A673 (cell line): ENCODE results near the gene STX1B. TPM values are rescaled to one million over a fixed set of nuclear protein-coding genes. Genes with fewer than 3 reads are reported as not detected.

Experiments
- BruUV-seq: library from RNA; stranded (reverse); fragments of 400-500 nt; replicated peaks from 2 replicates; lab custom pipeline; 2021; lab: Mats Ljungman, UMichigan
- CTCF ChIA-PET: fragments of 300-600 bp; sonication (Branson Sonifier 250); formaldehyde crosslinking; loops from one replicate; lab custom pipeline; 2022; ENCODE audit warnings: antibody characterized with exemption; lab: Charles Lee
- POLR2A ChIA-PET: fragments of 300-600 bp; sonication (Branson Sonifier 250); formaldehyde crosslinking; loops from one replicate; lab custom pipeline; 2022; ENCODE audit warnings: antibody characterized with exemption; ENCODE audit not compliant: low non-redundant PET; lab: Charles Lee
- DNase-seq: peaks from one replicate; pipeline ENCODE4 v3.0.0-alpha.2; 2015; ENCODE audit warnings: low spot score
- H3K27ac ChIP-seq: fragments of 200-600 bp; sonication (generic); 2 replicates; pipeline ENCODE4 v1.5.1; 2016; ENCODE audit warnings: mixed run types, low read depth, mild to moderate bottlenecking, mixed read lengths, antibody characterized with exemption, low read length; ENCODE audit not compliant: poor library complexity, severe bottlenecking
- H3K27me3 ChIP-seq: fragments of 200-600 bp; sonication (generic); replicated peaks from 2 replicates; pipeline ENCODE4 v1.6.1; 2017; ENCODE audit warnings: mixed run types, low read depth, mild to moderate bottlenecking, mixed read lengths, antibody characterized with exemption, low read length; ENCODE audit not compliant: insufficient read depth, poor library complexity
- H3K36me3 ChIP-seq: fragments of 200-600 bp; sonication (generic); 2 replicates; pipeline ENCODE4 v1.6.1; 2016; ENCODE audit warnings: mixed run types, mild to moderate bottlenecking, mixed read lengths, antibody characterized with exemption, low read length; ENCODE audit not compliant: insufficient read depth, poor library complexity, severe bottlenecking
- H3K4me1 ChIP-seq: fragments of 200-600 bp; sonication (generic); 2 replicates; pipeline ENCODE4 v1.6.1; 2017; ENCODE audit warnings: mixed run types, mild to moderate bottlenecking, mixed read lengths, antibody characterized with exemption, low read length; ENCODE audit not compliant: insufficient read depth, poor library complexity, severe bottlenecking
- H3K4me3 ChIP-seq: fragments of 200-600 bp; sonication (generic); 2 replicates; pipeline ENCODE4 v1.5.1; 2016; ENCODE audit warnings: low read depth, mixed run types, mild to moderate bottlenecking, mixed read lengths, low read length; ENCODE audit not compliant: poor library complexity, severe bottlenecking
- H3K9me3 ChIP-seq: fragments of 200-600 bp; sonication (generic); 2 replicates; pipeline ENCODE4 v1.6.1; 2016; ENCODE audit warnings: mixed run types, low read depth, mild to moderate bottlenecking, mixed read lengths, antibody characterized with exemption, low read length; ENCODE audit not compliant: poor library complexity, severe bottlenecking
- EZH2 ChIP-seq: fragments of 200-600 bp; sonication (generic); IDR thresholded peaks from 2 replicates; pipeline ENCODE4 v1.6.1; 2017; ENCODE audit warnings: borderline replicate concordance, low read depth, mild to moderate bottlenecking, mixed read lengths, antibody characterized with exemption, low read length; ENCODE audit not compliant: poor library complexity, severe bottlenecking
- intact Hi-C: fragments of 100-400 bp; cut with micrococcal nuclease; formaldehyde crosslinking; loops from one replicate; pipeline ENCODE4 v1.10.0; 2022; ENCODE audit not compliant: unreplicated experiment
- total RNA-seq: library from RNA; stranded (reverse); gene quantifications from 2 replicates; pipeline ENCODE4 v1.2.3, GENCODE V29; 2021
- TF ChIP-seq, protein P1 (sequence below): fragments of 300-800, 200-600 bp; sonication (generic); conservative IDR thresholded peaks from 2 replicates; pipeline ENCODE4 v1.5.1; 2017; ENCODE audit warnings: low read depth, mild to moderate bottlenecking, antibody characterized with exemption, low read length, moderate library complexity, mixed read lengths

The STX1B gene
- total RNA-seq, 1 experiment from 2014 or later = 0.62 TPM

DNA sequence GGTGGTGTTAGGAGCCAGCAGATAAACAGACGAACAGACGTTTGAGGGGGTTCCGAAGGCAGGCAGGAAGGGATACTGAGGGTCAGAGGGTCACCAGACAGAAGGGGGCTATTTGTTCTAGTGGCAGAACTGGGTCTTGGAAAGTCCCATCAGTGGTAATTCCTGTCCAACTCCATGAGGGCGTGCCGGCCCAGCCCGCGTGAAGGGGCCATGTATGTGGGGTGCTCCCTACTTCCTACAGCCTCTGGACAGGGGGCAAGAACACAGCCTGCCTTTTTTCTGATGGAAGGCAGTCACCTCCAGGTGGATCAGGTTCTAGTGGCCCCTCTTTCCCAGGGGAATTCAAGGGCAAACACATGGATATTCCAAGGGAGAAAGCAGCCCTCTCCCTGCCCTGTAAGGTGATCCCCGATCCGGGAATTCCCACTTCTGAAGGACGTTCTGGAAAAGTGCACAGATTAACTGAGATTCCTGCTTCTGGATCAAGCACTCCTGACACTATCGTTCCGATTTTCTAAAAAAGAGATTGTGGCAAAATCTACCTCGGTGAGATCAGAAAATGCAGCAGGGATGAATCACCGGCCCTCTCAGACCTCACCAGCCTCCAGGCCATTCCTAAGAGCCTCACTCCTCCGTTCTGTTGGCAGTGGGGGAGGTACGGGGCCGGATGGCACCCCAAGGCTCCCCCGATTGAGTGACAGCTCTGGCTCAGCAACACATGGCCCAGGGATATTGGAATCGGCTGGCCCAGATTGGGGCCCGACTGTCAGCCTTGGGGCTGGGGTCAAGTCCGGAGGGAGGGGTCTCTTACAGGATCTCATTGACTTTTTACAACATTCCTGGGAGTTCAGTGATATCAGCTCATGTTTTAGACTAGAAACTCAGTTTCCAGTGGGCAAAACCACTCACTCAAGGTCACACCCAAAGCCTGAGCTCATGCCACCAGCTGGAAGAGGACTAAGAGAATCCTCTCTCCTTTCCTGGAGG is 12.4 kb downstream of the STX1B start:
- no peak overlapping the region for H3K27ac ChIP-seq
- CTCF ChIA-PET = interaction anchor here (1.0 kb wide), 1 partner anchor 13 kb away, joined by 5 read pairs; the partner anchor contains the start of gene HSD3B7
- DNase-seq = no peak
- intact Hi-C loops = loop anchor here (5.0 kb wide), 1 partner anchor 144 kb away; no protein-coding TSS in a partner anchor
- H3K27me3 ChIP-seq = no peaks in the 10 kb centered on the region
- no peaks in the 10 kb centered on the region for H3K9me3 ChIP-seq
- no TSS peak for BruUV-seq
- peak overlapping the region; percentile 50 for H3K4me3 ChIP-seq
- POLR2A ChIA-PET = interaction anchor here (0.6 kb wide), 1 partner anchor 120 kb away, joined by 4 read pairs; no protein-coding TSS in a partner anchor
- H3K4me1 ChIP-seq = no peaks in the 10 kb centered on the region
- TF ChIP-seq EZH2 = no peak
- no peaks in the 10 kb centered on the region for H3K36me3 ChIP-seq

DNA sequence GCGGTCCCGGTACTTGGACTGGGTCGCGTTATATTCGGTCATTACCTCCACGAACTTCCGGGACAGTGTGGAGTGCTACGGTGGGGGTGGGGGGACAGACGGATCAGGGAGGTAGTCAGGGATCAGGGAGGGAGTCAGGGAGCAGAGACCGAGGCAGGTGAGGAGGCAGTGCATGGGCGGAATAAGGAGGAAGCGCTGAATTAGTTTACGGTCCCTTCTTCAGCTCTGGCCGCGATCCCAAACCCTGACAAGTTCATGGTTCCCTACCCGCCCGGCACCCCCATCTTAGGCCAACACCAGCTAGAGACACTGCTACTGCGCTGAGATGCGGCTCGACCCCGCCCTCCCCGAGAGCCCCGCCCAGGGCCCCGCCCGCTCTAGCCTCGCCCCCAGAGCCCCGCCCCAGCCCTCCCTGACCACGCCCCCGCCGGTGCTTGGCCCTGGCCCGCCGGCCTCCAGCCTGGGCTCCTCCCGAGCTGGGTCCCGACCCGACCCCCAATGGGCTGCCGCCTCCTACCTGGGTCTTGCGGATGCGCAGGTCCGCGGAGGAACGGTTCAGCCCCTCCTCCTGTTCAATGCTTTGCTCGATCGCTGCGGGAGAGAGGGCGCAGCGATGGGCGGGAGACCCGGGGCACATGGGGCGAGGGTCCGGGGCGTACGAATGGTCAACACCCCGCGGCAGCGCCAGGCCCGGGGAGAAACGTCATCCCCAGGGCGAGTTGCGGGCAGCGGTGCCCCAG is 13.3 kb downstream of the STX1B start:
- no peaks in the 10 kb centered on the region for H3K36me3 ChIP-seq
- no peak overlapping the region for H3K27ac ChIP-seq
- no peaks in the 10 kb centered on the region for H3K9me3 ChIP-seq
- H3K27me3 ChIP-seq = no peaks in the 10 kb centered on the region
- ChIA-PET POLR2A (interaction anchor here (0.6 kb wide), 1 partner anchor 121 kb away, joined by 4 read pairs; no protein-coding TSS in a partner anchor), CTCF (interaction anchor here (1.0 kb wide), 1 partner anchor 12 kb away, joined by 5 read pairs; the partner anchor contains the start of gene HSD3B7)
- peak overlapping the region; percentile 50 for H3K4me3 ChIP-seq
- BruUV-seq = no TSS peak
- peak; percentile 72 for DNase-seq
- H3K4me1 ChIP-seq = no peaks in the 10 kb centered on the region
- TF ChIP-seq, protein P1, sequence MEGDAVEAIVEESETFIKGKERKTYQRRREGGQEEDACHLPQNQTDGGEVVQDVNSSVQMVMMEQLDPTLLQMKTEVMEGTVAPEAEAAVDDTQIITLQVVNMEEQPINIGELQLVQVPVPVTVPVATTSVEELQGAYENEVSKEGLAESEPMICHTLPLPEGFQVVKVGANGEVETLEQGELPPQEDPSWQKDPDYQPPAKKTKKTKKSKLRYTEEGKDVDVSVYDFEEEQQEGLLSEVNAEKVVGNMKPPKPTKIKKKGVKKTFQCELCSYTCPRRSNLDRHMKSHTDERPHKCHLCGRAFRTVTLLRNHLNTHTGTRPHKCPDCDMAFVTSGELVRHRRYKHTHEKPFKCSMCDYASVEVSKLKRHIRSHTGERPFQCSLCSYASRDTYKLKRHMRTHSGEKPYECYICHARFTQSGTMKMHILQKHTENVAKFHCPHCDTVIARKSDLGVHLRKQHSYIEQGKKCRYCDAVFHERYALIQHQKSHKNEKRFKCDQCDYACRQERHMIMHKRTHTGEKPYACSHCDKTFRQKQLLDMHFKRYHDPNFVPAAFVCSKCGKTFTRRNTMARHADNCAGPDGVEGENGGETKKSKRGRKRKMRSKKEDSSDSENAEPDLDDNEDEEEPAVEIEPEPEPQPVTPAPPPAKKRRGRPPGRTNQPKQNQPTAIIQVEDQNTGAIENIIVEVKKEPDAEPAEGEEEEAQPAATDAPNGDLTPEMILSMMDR = no peak
- no peak for TF ChIP-seq EZH2
- intact Hi-C loops = loop anchor here (5.0 kb wide), 1 partner anchor 145 kb away; no protein-coding TSS in a partner anchor

DNA sequence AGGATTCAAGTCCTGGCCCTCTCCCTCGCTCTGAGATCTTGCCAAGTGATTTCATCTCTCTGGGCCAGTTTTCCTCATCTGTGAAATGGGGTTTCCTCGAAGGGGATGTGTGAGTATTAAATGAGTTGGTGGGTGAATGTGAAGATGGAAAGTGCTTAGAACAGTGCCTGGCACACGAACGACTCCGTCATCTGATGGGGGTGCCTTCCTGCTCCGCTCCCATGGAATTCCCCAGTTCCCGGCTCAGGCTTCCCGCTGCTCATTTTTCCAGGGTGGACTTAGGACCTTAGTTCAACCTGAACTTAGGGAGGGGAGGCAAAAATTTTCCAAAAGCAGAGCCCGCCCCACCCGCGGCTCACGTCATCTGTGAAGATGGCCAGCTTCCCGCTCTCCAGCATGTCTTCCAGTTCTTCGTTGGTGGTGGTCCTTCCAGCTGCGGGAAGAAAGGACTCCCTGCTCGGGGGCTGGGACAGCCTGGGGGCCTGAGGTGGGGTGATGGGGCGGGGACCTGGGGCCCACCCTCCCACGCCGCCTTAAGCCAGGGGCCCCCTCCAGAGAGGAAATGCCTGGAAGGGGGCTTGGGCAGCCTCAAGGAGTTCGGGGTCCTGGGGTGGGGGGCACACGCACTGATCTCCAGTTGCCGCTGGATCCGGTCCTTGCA is 14.0 kb downstream of the STX1B start:
- H3K27ac ChIP-seq = no peak overlapping the region
- BruUV-seq = no TSS peak

More for the DNA sequence above, 14.0 kb downstream of the STX1B start:
- TF ChIP-seq, protein P1 = no peak
- TF ChIP-seq EZH2 = no peak
- H3K4me3 ChIP-seq = peak overlapping the region; percentile 50
- no peaks in the 10 kb centered on the region for H3K27me3 ChIP-seq
- H3K4me1 ChIP-seq = no peaks in the 10 kb centered on the region
- ChIA-PET POLR2A (no interaction called here), CTCF (interaction anchor here (1.0 kb wide), 1 partner anchor 12 kb away, joined by 5 read pairs; the partner anchor contains the start of gene HSD3B7)
- H3K36me3 ChIP-seq = no peaks in the 10 kb centered on the region
- intact Hi-C loops = loop anchor here (5.0 kb wide), 1 partner anchor 146 kb away; no protein-coding TSS in a partner anchor
- H3K9me3 ChIP-seq = no peaks in the 10 kb centered on the region
- DNase-seq = no peak
